Kidney (tissue), 14 donors: ENCODE data around the gene CAVIN1. TPM values are rescaled to one million over a fixed set of nuclear protein-coding genes. Genes with fewer than 3 reads are reported as not detected.
"Not testable (repeated sequence)": the region's sequence is repeated elsewhere in the genome, so short reads cannot be mapped to it uniquely, and the experiment has no call there.

Experiments used
- DNase-seq, 5 donors: peaks; one replicate each; pipeline ENCODE4 v3.0.0-alpha.2; 2013 to 2020
- FAIRE-seq: peaks from 2 replicates; lab custom pipeline; 2012; peaks lifted over from hg19 to GRCh38; lab: Jason Lieb, UNC
- H3K27ac ChIP-seq, 2 donors: one replicate each; pipeline ENCODE4 v1.7.0; 2013; ENCODE audit warnings: low read depth in 2 of 2, low read length in 2 of 2, inconsistent platforms in 1 of 2
- H3K27me3 ChIP-seq: one replicate; pipeline ENCODE4 v1.7.1; 2013; ENCODE audit warnings: low read length, inconsistent platforms; ENCODE audit not compliant: control insufficient read depth, insufficient read depth
- H3K36me3 ChIP-seq, 3 donors: one replicate each; pipeline versions ENCODE4 v1.7.0 to v1.7.1; 2013; ENCODE audit warnings: low read length in 3 of 3, control low read depth in 1 of 3, inconsistent platforms in 1 of 3; ENCODE audit not compliant: insufficient read depth in 3 of 3, control insufficient read depth in 2 of 3
- H3K4me1 ChIP-seq, 3 donors: one replicate each; pipeline versions ENCODE4 v1.7.0 to v1.7.1; 2013; ENCODE audit warnings: low read length in 3 of 3, inconsistent platforms in 1 of 3, low read depth in 1 of 3; ENCODE audit not compliant: control insufficient read depth in 2 of 3, insufficient read depth in 2 of 3
- H3K4me3 ChIP-seq, 3 donors: one replicate each; pipeline versions ENCODE4 v1.7.0 to v1.8.1; 2013; ENCODE audit warnings: low read length in 3 of 3, control low read depth in 1 of 3, inconsistent platforms in 1 of 3
- H3K9ac ChIP-seq, 3 donors: one replicate each; pipeline versions ENCODE4 v1.7.0 to v1.7.1; 2013; ENCODE audit warnings: low read length in 3 of 3, control low read depth in 1 of 3, inconsistent platforms in 1 of 3
- H3K9me3 ChIP-seq, 3 donors: one replicate each; pipeline versions ENCODE4 v1.7.0 to v1.7.1; 2013; ENCODE audit warnings: low read length in 3 of 3, control low read depth in 1 of 3, inconsistent platforms in 1 of 3; ENCODE audit not compliant: control insufficient read depth in 2 of 3, insufficient read depth in 1 of 3
- CTCF ChIP-seq: IDR thresholded peaks from 3 replicates; pipeline ENCODE4 v1.5.1; 2012; ENCODE audit warnings: mild to moderate bottlenecking, moderate library complexity, borderline replicate concordance; ENCODE audit not compliant: insufficient read depth; ENCODE audit errors: extremely low read depth
- intact Hi-C: fragments of 100-400 bp; cut with DNase I; formaldehyde crosslinking; loops from one replicate; pipeline ENCODE4 v1.11.1; 2022
- polyA plus RNA-seq: library from polyadenylated mRNA; stranded (reverse); fragments of 350-450 nt; fragmentation: Illumina TruSeq; extraction: RNeasy Lipid Tissue Mini Kit (QIAGEN cat#74804); gene quantifications from one replicate; pipeline ENCODE4 v1.2.3, GENCODE V29; 2014; ENCODE audit warnings: low read depth, low replicate concordance; ENCODE audit not compliant: insufficient read depth
- total RNA-seq: library from RNA; stranded (reverse); fragmentation: NEBNext Ultra II Directional; extraction: Animal tissue kit (Norgen Biotek cat#: 25700); gene quantifications from one replicate; pipeline ENCODE4 v1.2.1, GENCODE V29; 2021
- donor health status: control.
- donor health status: control.
- donor health status: control.
- donor health status: control.
- donor health status: control.
- donor health status: DM: yes; HTN: yes; CAD: no.
- donor health status: Normal renal cell carcinoma (clear cell type).

CAVIN1 gene
- total and polyA plus RNA-seq, 2 donors from 2014 or later: 67.1 to 204 TPM

DNA sequence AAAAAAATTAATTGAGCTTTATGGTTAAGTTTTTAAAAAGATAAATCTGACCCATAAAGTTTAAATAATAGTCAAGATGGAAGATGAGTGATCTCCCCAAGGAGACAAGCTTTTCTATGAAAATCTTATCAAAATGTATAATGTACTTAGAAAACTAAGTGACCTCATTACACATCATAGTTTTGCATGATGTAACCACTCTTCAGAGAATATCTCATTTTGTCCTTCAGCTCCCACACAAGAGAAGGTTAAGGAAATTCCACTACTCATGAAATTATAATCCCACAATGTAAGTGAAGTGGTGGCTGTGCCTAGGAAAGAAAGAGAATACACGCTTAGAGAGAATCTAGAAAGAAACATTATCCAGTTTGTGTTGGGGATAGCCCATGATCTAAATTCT is 49.2 kb downstream of the CAVIN1 start:
- FAIRE-seq: no peak
- no peak for DNase-seq
- H3K4me1 ChIP-seq: peaks cover 0 to 13% (median 7%) of the 10 kb centered on the region in 3 donors
- no peak overlapping the region for H3K9ac ChIP-seq
- no peaks in the 10 kb centered on the region for H3K27me3 ChIP-seq
- no peaks in the 10 kb centered on the region for H3K9me3 ChIP-seq
- no peak for TF ChIP-seq CTCF
- no peak overlapping the region for H3K27ac ChIP-seq
- intact Hi-C loops: no loop called here
- H3K36me3 ChIP-seq: peaks cover 0 to 4% (median 3%) of the 10 kb centered on the region in 3 donors
- no peak overlapping the region for H3K4me3 ChIP-seq

DNA sequence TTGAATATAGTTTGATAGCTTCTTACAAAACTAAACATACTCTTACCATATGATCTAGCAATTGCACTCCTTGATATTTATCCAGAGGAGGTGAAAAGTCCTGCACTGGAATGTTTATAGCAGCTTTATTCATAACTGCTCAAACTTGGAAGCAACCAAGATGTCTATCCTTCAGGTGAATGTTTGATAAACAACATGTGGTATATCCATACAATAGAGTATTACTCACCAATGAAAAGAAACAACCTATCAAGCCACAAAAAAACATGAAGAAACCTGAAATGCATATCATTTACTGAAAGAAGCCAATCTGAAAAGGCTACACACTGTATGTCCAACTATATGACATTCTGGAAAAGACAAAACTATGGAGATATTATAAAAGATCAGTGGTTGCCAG is 50.9 kb downstream of the CAVIN1 start:
- no peak overlapping the region for H3K27ac ChIP-seq
- no peak overlapping the region for H3K9ac ChIP-seq
- peaks cover 0 to 4% (median 3%) of the 10 kb centered on the region in 3 donors for H3K36me3 ChIP-seq
- H3K4me3 ChIP-seq: no peak overlapping the region
- DNase-seq (no peak), FAIRE-seq (no peak)
- peaks cover 0 to 6% (median 0%) of the 10 kb centered on the region in 3 donors for H3K4me1 ChIP-seq
- no peaks in the 10 kb centered on the region for H3K9me3 ChIP-seq
- intact Hi-C loops: no loop called here
- TF ChIP-seq CTCF: no peak
- H3K27me3 ChIP-seq: no peaks in the 10 kb centered on the region

DNA sequence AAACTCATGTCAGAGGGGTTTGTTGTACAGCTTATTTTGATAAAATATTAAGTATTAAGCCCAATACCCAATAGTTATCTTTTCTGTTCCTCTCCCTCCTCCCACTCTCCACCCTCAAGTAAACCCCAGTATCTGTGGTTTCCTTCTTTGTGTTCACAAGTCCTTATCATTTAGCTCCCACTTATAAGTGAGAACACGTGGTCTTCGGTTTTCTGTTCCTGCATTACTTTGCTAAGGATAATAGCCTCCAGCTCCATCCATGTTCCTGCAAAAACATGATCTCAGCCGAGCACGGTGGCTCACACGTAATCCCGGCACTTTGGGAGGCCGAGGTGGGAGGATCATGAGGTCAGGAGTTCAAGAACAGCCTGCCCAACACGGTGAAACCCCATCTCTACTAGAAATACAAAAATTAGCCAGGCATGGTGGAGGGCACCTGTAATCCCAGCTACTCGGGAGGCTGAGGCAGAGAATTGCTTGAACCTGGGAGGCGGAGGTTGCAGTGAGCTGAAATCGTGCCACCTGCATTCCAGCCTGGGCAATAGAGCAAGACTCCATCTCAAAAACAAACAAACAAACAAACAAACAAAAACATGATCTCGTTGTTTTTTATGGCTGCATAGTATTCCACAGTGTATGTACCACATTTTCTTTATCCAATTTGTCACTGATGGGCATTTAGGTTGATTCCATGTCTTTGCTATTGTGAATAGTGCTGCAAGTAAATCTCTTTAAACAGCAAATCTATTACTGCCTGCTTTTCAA is 54.1 kb downstream of the CAVIN1 start:
- H3K9ac ChIP-seq, FAIRE-seq, intact Hi-C loops, H3K27me3 ChIP-seq, H3K36me3 ChIP-seq, H3K4me1 ChIP-seq, H3K4me3 ChIP-seq, H3K27ac ChIP-seq, H3K9me3 ChIP-seq, DNase-seq: not testable (repeated sequence)

- peaks cover 0 to 13% (median 0%) of the 10 kb centered on the region in 3 donors for H3K4me1 ChIP-seq
- H3K4me3 ChIP-seq, DNase-seq, H3K36me3 ChIP-seq, FAIRE-seq, H3K27ac ChIP-seq, H3K9ac ChIP-seq, H3K9me3 ChIP-seq, H3K27me3 ChIP-seq, intact Hi-C loops: not testable (repeated sequence)
These were observed 54.7 kb downstream of the CAVIN1 start for GRCh38 chr17:42368310-42368709.

DNA sequence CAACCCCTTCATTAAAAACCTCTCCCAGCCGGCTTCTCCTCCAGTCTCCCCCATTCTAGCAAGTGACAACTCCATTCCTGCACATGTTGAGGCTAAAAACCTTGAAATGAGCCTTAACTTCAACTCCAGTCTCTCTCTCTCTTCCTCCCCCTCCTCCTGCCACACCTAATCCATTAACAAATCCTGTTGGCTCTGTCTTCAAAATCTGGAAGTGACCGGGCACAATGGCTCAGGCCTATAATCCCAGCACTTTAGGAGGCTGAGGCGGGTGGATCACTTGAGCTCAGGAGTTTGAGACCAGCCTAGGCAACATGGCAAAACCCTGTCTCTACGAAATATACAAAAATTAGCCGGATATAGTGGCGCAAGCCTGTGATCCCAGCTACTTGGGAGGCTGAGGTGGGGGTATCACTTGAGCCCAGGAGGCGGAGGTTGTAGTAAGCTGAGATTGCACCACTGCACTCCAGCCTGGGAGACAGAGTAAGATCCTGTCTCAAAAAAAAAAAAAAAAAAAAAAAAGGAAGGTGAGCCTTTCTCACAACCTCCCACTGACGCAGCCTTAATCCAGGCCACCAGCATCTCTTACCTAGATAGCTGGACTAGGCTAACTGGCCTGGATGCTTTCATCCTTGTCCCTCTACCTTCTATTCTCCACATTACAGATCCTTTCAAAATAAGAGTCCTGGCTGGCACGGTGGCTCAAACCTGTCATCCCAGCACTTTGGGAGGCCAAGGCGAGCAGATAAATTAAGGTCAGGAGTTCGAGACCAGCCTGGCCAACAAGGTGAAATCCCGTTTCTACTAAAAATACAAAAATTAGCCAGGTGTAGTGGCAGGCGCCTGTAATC is 56.7 kb downstream of the CAVIN1 start:
- FAIRE-seq: not testable (repeated sequence)

More for the DNA sequence above, 56.7 kb downstream of the CAVIN1 start:
- intact Hi-C loops, H3K36me3 ChIP-seq, H3K27me3 ChIP-seq, H3K9me3 ChIP-seq, H3K9ac ChIP-seq, H3K4me3 ChIP-seq, H3K27ac ChIP-seq: not testable (repeated sequence)
- peaks cover 0 to 27% (median 16%) of the 10 kb centered on the region in 3 donors for H3K4me1 ChIP-seq
- peak in 2 of 5 donors; percentile 14 to 36 for DNase-seq
